IMR-90 (cell line): ENCODE data around the gene ANKMY1. TPM values are rescaled to one million over a fixed set of nuclear protein-coding genes. Genes with fewer than 3 reads are reported as not detected.

Source experiments
- ATAC-seq: fragments of 200-7000 bp; cut with Tn5 transposase; 2 replicates; pipeline ENCODE4 v1.9.1; 2020; ENCODE audit warnings: low read depth, mild to moderate bottlenecking, moderate library complexity
- BruUV-seq: library from RNA; stranded (reverse); fragments of 400-500 nt; replicated peaks from 2 replicates; lab custom pipeline; 2021; lab: Mats Ljungman, UMichigan
- CTCF ChIA-PET: fragments of 300-600 bp; formaldehyde crosslinking; extraction: SDS; loops from one replicate; lab custom pipeline; 2021; ENCODE audit warnings: antibody characterized with exemption; lab: Yijun Ruan, JAX
- POLR2A ChIA-PET: fragments of 300-600 bp; sonication (Branson Sonifier 250); formaldehyde crosslinking; loops from one replicate; lab custom pipeline; 2022; ENCODE audit warnings: antibody characterized with exemption; ENCODE audit not compliant: unreplicated experiment; lab: Charles Lee
- DNase-seq: peaks from one replicate; pipeline ENCODE4 v3.0.0; 2013
- H2AFZ ChIP-seq: replicated peaks from 2 replicates; pipeline ENCODE3; 2013; ENCODE audit warnings: low read length, mild to moderate bottlenecking; ENCODE audit not compliant: poor library complexity
- H2AK5ac ChIP-seq: 2 replicates; pipeline ENCODE4 v1.6.1; 2013; ENCODE audit warnings: low read depth, low read length, inconsistent platforms
- H2AK9ac ChIP-seq: replicated peaks from 2 replicates; pipeline ENCODE3; 2013; ENCODE audit warnings: mild to moderate bottlenecking, low read depth, low read length, moderate library complexity; ENCODE audit not compliant: poor library complexity
- H2BK120ac ChIP-seq: 2 replicates; pipeline ENCODE4 v1.6.1; 2013; ENCODE audit warnings: low read depth, low read length, inconsistent platforms
- H2BK15ac ChIP-seq: 3 replicates; pipeline ENCODE4 v1.6.1; 2013; ENCODE audit warnings: low read depth, low read length, inconsistent platforms
- H2BK20ac ChIP-seq: 2 replicates; pipeline ENCODE4 v1.6.1; 2013; ENCODE audit warnings: low read depth, mild to moderate bottlenecking, inconsistent platforms, low read length, moderate library complexity
- H2BK5ac ChIP-seq: 2 replicates; pipeline ENCODE4 v1.6.1; 2013; ENCODE audit warnings: mild to moderate bottlenecking, low read depth, low read length, inconsistent platforms; ENCODE audit not compliant: poor library complexity, severe bottlenecking
- H3K14ac ChIP-seq: replicated peaks from 2 replicates; pipeline ENCODE4 v1.6.1; 2013; ENCODE audit warnings: low read depth, low read length, inconsistent platforms
- H3K18ac ChIP-seq: 2 replicates; pipeline ENCODE4 v1.6.1; 2013; ENCODE audit warnings: low read depth, low read length, control low read depth
- H3K23ac ChIP-seq: 2 replicates; pipeline ENCODE4 v1.6.1; 2013; ENCODE audit warnings: low read depth, low read length, inconsistent platforms
- H3K27ac ChIP-seq: 2 replicates; pipeline ENCODE4 v1.5.1; 2013; ENCODE audit warnings: mild to moderate bottlenecking, control low read depth, low read length; ENCODE audit not compliant: insufficient read depth
- H3K27me3 ChIP-seq: 2 replicates; pipeline ENCODE4 v1.6.1; 2013; ENCODE audit warnings: low read length; ENCODE audit not compliant: control insufficient read depth, insufficient read depth
- H3K36me3 ChIP-seq: 2 replicates; pipeline ENCODE4 v1.6.1; 2013; ENCODE audit warnings: low read length, mixed read lengths; ENCODE audit not compliant: control insufficient read depth, insufficient read depth
- H3K4ac ChIP-seq: 2 replicates; pipeline ENCODE4 v1.6.1; 2013; ENCODE audit warnings: low read depth, low read length, inconsistent platforms
- H3K4me1 ChIP-seq: 2 replicates; pipeline ENCODE4 v1.6.1; 2013; ENCODE audit warnings: low read length, mixed read lengths; ENCODE audit not compliant: control insufficient read depth, insufficient read depth
- H3K4me2 ChIP-seq: 2 replicates; pipeline ENCODE4 v1.6.1; 2013; ENCODE audit warnings: low read depth, mild to moderate bottlenecking, control low read depth, low read length, moderate library complexity
- H3K4me3 ChIP-seq: 2 replicates; pipeline ENCODE4 v1.5.1; 2013; ENCODE audit warnings: low read depth, mild to moderate bottlenecking, control low read depth, low read length, moderate library complexity; ENCODE audit not compliant: insufficient read depth
- H3K56ac ChIP-seq: 2 replicates; pipeline ENCODE4 v1.6.1; 2013; ENCODE audit warnings: low read length, inconsistent platforms; ENCODE audit not compliant: insufficient read depth; ENCODE audit errors: extremely low read depth
- H3K79me1 ChIP-seq, 2 experiments: 2 replicates each; pipeline ENCODE4 v1.6.1; 2013; ENCODE audit warnings: low read length in 2 of 2, inconsistent platforms in 1 of 2, low read depth in 1 of 2
- H3K9ac ChIP-seq: 2 replicates; pipeline ENCODE4 v1.6.1; 2013; ENCODE audit warnings: low read depth, low read length, control low read depth
- H3K9me1 ChIP-seq: 2 replicates; pipeline ENCODE4 v1.6.1; 2013; ENCODE audit warnings: low read length, inconsistent platforms; ENCODE audit not compliant: insufficient read depth
- H3K9me3 ChIP-seq: 2 replicates; pipeline ENCODE4 v1.6.1; 2013; ENCODE audit warnings: low read length; ENCODE audit not compliant: control insufficient read depth, insufficient read depth
- H4K20me1 ChIP-seq: 2 replicates; pipeline ENCODE4 v1.6.1; 2013; ENCODE audit warnings: low read length, inconsistent platforms; ENCODE audit not compliant: insufficient read depth
- H4K5ac ChIP-seq: 2 replicates; pipeline ENCODE4 v1.6.1; 2013; ENCODE audit warnings: mild to moderate bottlenecking, low read depth, low read length, control low read depth
- H4K8ac ChIP-seq, 2 experiments: 2 replicates each; pipeline ENCODE4 v1.6.1; 2013; ENCODE audit warnings: low read depth in 2 of 2, low read length in 2 of 2, control low read depth in 1 of 2, inconsistent platforms in 1 of 2
- H4K91ac ChIP-seq: 2 replicates; pipeline ENCODE4 v1.6.1; 2013; ENCODE audit warnings: low read depth, low read length, inconsistent platforms; ENCODE audit not compliant: insufficient read depth
- BHLHE40 ChIP-seq: fragments of 150-350 bp; IDR thresholded peaks from 2 replicates; pipeline ENCODE4 v1.6.1; 2016; ENCODE audit warnings: mild to moderate bottlenecking, low read depth, low read length
- CEBPB ChIP-seq: IDR thresholded peaks from 2 replicates; pipeline ENCODE4 v1.6.1; 2012; ENCODE audit warnings: low read depth, low read length, improper control_type of control experiment
- CHD1 ChIP-seq: IDR thresholded peaks from 2 replicates; pipeline ENCODE4 v1.6.1; 2012; ENCODE audit warnings: low read depth, low read length, improper control_type of control experiment
- FOS ChIP-seq: fragments of 150-350 bp; IDR thresholded peaks from 2 replicates; pipeline ENCODE4 v1.6.1; 2016; ENCODE audit warnings: low read depth, low read length
- MAFK ChIP-seq: IDR thresholded peaks from 2 replicates; pipeline ENCODE4 v1.6.1; 2012; ENCODE audit warnings: low read depth, low read length, improper control_type of control experiment
- MAZ ChIP-seq: IDR thresholded peaks from 2 replicates; pipeline ENCODE4 v1.6.1; 2012; ENCODE audit warnings: low read depth, mild to moderate bottlenecking, low read length, improper control_type of control experiment, moderate library complexity, borderline replicate concordance
- MXI1 ChIP-seq: IDR thresholded peaks from 2 replicates; pipeline ENCODE4 v1.6.1; 2012; ENCODE audit warnings: low read depth, mild to moderate bottlenecking, low read length, moderate library complexity, borderline replicate concordance
- NFE2L2 ChIP-seq: fragments of 150-350 bp; IDR thresholded peaks from 2 replicates; pipeline ENCODE4 v1.6.1; 2016; ENCODE audit warnings: low read depth, mild to moderate bottlenecking, low read length
- POLR2A ChIP-seq: IDR thresholded peaks from 2 replicates; pipeline ENCODE4 v1.6.1; 2012; ENCODE audit warnings: mild to moderate bottlenecking, low read depth, low read length
- RAD21 ChIP-seq: IDR thresholded peaks from 2 replicates; pipeline ENCODE4 v1.6.1; 2012; ENCODE audit warnings: low read length, improper control_type of control experiment
- RCOR1 ChIP-seq: IDR thresholded peaks from 2 replicates; pipeline ENCODE4 v1.6.1; 2012; ENCODE audit warnings: mild to moderate bottlenecking, low read length, improper control_type of control experiment; ENCODE audit not compliant: insufficient replicate concordance
- RFX5 ChIP-seq: IDR thresholded peaks from 2 replicates; pipeline ENCODE4 v1.8.0; 2012; ENCODE audit warnings: low read depth, mild to moderate bottlenecking, low read length, moderate library complexity
- SMC3 ChIP-seq: fragments of 150-350 bp; IDR thresholded peaks from 2 replicates; pipeline ENCODE4 v1.6.1; 2016; ENCODE audit warnings: low read depth, mild to moderate bottlenecking, antibody characterized with exemption, low read length, moderate library complexity
- WGBS, 2 experiments: methylation state at CpG; one replicate each; pipeline versions ENCODE4 v1.1.5 to v1.1.7; 2013; ENCODE audit warnings: missing lambda C conversion rate in 2 of 2; ENCODE audit not compliant: insufficient read length in 1 of 2; ENCODE audit errors: extremely low coverage in 2 of 2; 5-methylcytosine and 5-hydroxymethylcytosine counted together
- dilution Hi-C: fragments of 300-500 bp; cut with HindIII; formaldehyde crosslinking; loops from one replicate; pipeline ENCODE4 v1.14.3; 2018; ENCODE audit warnings: low sequenced_read_pairs; ENCODE audit not compliant: unreplicated experiment
- in situ Hi-C: fragments of 300-500 bp; cut with MboI; formaldehyde crosslinking; loops from 3 replicates; pipeline ENCODE4 v1.14.3; 2019; ENCODE audit warnings: low sequenced_read_pairs, inconsistent platforms, mixed read lengths
- intact Hi-C: fragments of 100-400 bp; cut with micrococcal nuclease; formaldehyde crosslinking; loops from 2 replicates; pipeline ENCODE4 v1.10.0; 2022
- polyA plus RNA-seq, 3 experiments: library from polyadenylated mRNA; depleted of rRNA; stranded (reverse); fragments of >200 nt; gene quantifications; 2 replicates each; pipeline ENCODE4 v1.2.3, GENCODE V29; 2012; ENCODE audit warnings: low replicate concordance in 1 of 3
- total RNA-seq: library from RNA; depleted of rRNA; stranded (reverse); fragments of >200 nt; gene quantifications from 2 replicates; pipeline ENCODE4 v1.2.3, GENCODE V29; 2012
- TF ChIP-seq, protein P1 (sequence below): fragments of 150-350 bp; IDR thresholded peaks from 2 replicates; pipeline ENCODE4 v1.6.1; 2017; ENCODE audit warnings: mild to moderate bottlenecking, antibody characterized with exemption, low read length, low read depth
- TF ChIP-seq, protein P2 (sequence below): conservative IDR thresholded peaks from 2 replicates; pipeline ENCODE4 v1.5.1; 2012; ENCODE audit warnings: mild to moderate bottlenecking, low read depth, low read length, improper control_type of control experiment

The ANKMY1 gene
- total and polyA plus RNA-seq, 2 of the 4 experiments (the other 2 are of a cell fraction) = 2.9 to 5.5 TPM

DNA sequence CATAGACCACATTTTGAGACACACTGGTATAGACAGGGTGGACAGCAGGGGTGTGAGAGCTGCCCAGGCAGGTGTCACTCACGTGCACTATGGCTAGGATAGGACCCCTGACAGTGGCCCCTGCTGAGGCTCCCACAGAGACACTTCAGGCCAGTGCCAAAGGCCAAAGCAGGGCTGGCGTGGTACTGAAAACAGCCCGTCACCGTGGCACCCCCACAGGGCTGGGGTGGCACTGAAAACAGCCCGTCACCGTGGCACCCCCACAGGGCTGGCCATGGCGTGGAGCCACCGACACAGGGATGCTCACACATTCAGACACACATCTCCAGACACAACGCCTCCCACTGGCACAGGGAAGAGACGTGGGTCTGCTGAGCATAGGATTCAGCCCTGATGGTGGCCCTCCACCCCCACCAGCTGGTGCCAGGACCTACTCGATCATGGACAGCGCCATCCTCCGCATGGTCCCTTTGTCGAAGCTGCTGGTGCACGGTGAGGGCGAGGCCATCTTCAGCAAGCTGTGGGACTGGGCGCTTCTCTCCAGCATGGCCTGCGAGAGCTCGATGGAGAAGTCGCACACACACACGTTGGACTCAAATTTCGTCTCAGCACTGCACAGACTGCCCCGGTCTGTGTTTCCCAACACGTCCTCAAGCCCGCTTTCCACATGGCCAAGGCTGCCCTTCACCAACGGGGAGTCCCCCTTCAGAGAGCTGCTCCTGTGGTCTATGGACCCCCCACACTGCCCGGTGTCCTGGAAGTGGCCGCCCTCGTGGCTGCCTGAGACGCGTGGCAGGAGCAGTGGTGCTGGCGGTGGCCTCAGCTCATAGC is 34.1 kb downstream of the ANKMY1 start:
- TF ChIP-seq RFX5 (no peak), BHLHE40 (no peak), MXI1 (no peak), RCOR1 (no peak), CEBPB (no peak), RAD21 (no peak), FOS (no peak), MAFK (no peak), NFE2L2 (no peak), POLR2A (no peak), MAZ (no peak), CHD1 (no peak), SMC3 (no peak)
- TF ChIP-seq, protein P1, sequence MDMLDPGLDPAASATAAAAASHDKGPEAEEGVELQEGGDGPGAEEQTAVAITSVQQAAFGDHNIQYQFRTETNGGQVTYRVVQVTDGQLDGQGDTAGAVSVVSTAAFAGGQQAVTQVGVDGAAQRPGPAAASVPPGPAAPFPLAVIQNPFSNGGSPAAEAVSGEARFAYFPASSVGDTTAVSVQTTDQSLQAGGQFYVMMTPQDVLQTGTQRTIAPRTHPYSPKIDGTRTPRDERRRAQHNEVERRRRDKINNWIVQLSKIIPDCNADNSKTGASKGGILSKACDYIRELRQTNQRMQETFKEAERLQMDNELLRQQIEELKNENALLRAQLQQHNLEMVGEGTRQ = no peak
- TF ChIP-seq, protein P2, sequence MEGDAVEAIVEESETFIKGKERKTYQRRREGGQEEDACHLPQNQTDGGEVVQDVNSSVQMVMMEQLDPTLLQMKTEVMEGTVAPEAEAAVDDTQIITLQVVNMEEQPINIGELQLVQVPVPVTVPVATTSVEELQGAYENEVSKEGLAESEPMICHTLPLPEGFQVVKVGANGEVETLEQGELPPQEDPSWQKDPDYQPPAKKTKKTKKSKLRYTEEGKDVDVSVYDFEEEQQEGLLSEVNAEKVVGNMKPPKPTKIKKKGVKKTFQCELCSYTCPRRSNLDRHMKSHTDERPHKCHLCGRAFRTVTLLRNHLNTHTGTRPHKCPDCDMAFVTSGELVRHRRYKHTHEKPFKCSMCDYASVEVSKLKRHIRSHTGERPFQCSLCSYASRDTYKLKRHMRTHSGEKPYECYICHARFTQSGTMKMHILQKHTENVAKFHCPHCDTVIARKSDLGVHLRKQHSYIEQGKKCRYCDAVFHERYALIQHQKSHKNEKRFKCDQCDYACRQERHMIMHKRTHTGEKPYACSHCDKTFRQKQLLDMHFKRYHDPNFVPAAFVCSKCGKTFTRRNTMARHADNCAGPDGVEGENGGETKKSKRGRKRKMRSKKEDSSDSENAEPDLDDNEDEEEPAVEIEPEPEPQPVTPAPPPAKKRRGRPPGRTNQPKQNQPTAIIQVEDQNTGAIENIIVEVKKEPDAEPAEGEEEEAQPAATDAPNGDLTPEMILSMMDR = no peak
- Histone ChIP-seq H2AK5ac (no peak overlapping the region), H3K9me3 (peaks cover 19% of the 10 kb centered on the region), H3K56ac (no peak overlapping the region), H3K27me3 (no peaks in the 10 kb centered on the region), H4K5ac (no peak overlapping the region), H3K9ac (no peak overlapping the region), H3K4me3 (no peak overlapping the region), H3K27ac (no peak overlapping the region), H3K4me1 (no peaks in the 10 kb centered on the region), H3K9me1 (no peaks in the 10 kb centered on the region; the same call in 1 of the 2 replicates), H3K4me2 (no peak overlapping the region), H4K91ac (no peak overlapping the region), H2BK15ac (no peak overlapping the region), H3K4ac (no peak overlapping the region), H3K36me3 (peaks cover 14% of the 10 kb centered on the region; the same call in 1 of the 2 replicates), H3K79me1 (no peaks in the 10 kb centered on the region; a peak in 1 of 4 replicates), H4K8ac (no peak overlapping the region), H4K20me1 (no peaks in the 10 kb centered on the region), H2BK20ac (no peak overlapping the region), H2BK120ac (no peak overlapping the region), H2AK9ac (peak overlapping the region; percentile 50), H3K23ac (no peak overlapping the region), H3K18ac (no peak overlapping the region), H2BK5ac (no peak overlapping the region), H2AFZ (peak overlapping the region; percentile 21), H3K14ac (no peak overlapping the region)
- in situ Hi-C loops (no loop called here), intact Hi-C loops (no loop called here), dilution Hi-C loops (no loop called here)
- DNase-seq (no peak), ATAC-seq (no peak)
- 96% methylated on average over 25 of the region's 32 CpGs; no CpG with 5 or more reads in 1 of the 2 experiments for WGBS, 2 experiments
- ChIA-PET POLR2A (no interaction called here), CTCF (no interaction called here)
- no TSS peak for BruUV-seq
